ENCODE results near the gene PPP6R3.

The PPP6R3 gene

GRCh38 chr11:68509066-68509465, 48.5 kb downstream of the PPP6R3 start:
- TF ChIP-seq TAF1 (IDR thresholded peaks at IDR 0.05; ENCODE audit: borderline replicate concordance, insufficient read depth, low read length) (no peak), FOXP2 (optimal IDR thresholded peaks at IDR 0.05; ENCODE audit: borderline replicate concordance, extremely low read depth, extremely low read length, insufficient read depth) (no peak), POLR2AphosphoS5 (IDR thresholded peaks at IDR 0.05; ENCODE audit: low read depth, low read length) (no peak), REST (IDR thresholded peaks at IDR 0.05; ENCODE audit: insufficient read depth in 1 of 2, low read depth in 2 of 2, low read length in 2 of 2) (no peak), SIN3A (IDR thresholded peaks at IDR 0.05; ENCODE audit: borderline replicate concordance, insufficient read depth, low read length) (no peak)

GRCh38 chr11:68513930-68514487, 53.5 kb downstream of the PPP6R3 start:
- TF ChIP-seq TAF1 (IDR thresholded peaks at IDR 0.05; ENCODE audit: borderline replicate concordance, insufficient read depth, low read length) (no peak), REST (IDR thresholded peaks at IDR 0.05; ENCODE audit: insufficient read depth in 1 of 2, low read depth in 2 of 2, low read length in 2 of 2) (no peak), POLR2AphosphoS5 (IDR thresholded peaks at IDR 0.05; ENCODE audit: low read depth, low read length) (no peak), FOXP2 (optimal IDR thresholded peaks at IDR 0.05; ENCODE audit: borderline replicate concordance, extremely low read depth, extremely low read length, insufficient read depth) (no peak), SIN3A (IDR thresholded peaks at IDR 0.05; ENCODE audit: borderline replicate concordance, insufficient read depth, low read length) (no peak)

- no peak for TF ChIP-seq SIN3A (IDR thresholded peaks at IDR 0.05; ENCODE audit: borderline replicate concordance, insufficient read depth, low read length)
These were observed 56.7 kb downstream of the PPP6R3 start for GRCh38 chr11:68517121-68517741.

DNA sequence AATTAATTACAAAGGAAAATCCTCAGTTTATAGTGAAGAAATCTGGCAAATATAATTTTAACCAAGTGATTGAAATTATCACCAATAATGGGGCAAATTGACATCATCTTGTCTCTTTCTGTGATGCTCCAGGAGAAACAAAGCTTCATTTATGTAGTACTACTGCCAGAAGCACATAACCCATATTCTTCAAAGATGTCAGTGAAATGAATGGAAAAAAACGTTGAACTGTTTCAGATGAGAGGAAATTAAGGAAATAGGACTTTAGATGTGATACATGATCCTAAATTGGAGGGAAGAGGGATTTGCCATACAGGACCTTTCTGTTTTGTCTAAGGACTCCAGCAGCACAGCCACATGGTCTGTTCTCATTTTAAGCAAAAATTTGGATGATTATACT, 57.6 kb downstream of the PPP6R3 start:
- no peak for TF ChIP-seq SIN3A (IDR thresholded peaks at IDR 0.05; ENCODE audit: borderline replicate concordance, insufficient read depth, low read length)
- no peak for TF ChIP-seq FOXP2 (optimal IDR thresholded peaks at IDR 0.05; ENCODE audit: borderline replicate concordance, extremely low read depth, extremely low read length, insufficient read depth)
- TF ChIP-seq POLR2AphosphoS5 (IDR thresholded peaks at IDR 0.05; ENCODE audit: low read depth, low read length): no peak
- TF ChIP-seq REST (IDR thresholded peaks at IDR 0.05; ENCODE audit: insufficient read depth in 1 of 2, low read depth in 2 of 2, low read length in 2 of 2): no peak
- no peak for TF ChIP-seq TAF1 (IDR thresholded peaks at IDR 0.05; ENCODE audit: borderline replicate concordance, insufficient read depth, low read length)

- TF ChIP-seq SIN3A (IDR thresholded peaks at IDR 0.05; ENCODE audit: borderline replicate concordance, insufficient read depth, low read length): no peak
- TF ChIP-seq FOXP2 (optimal IDR thresholded peaks at IDR 0.05; ENCODE audit: borderline replicate concordance, extremely low read depth, extremely low read length, insufficient read depth): no peak
- TF ChIP-seq POLR2AphosphoS5 (IDR thresholded peaks at IDR 0.05; ENCODE audit: low read depth, low read length): no peak
- no peak for TF ChIP-seq REST (IDR thresholded peaks at IDR 0.05; ENCODE audit: insufficient read depth in 1 of 2, low read depth in 2 of 2, low read length in 2 of 2)
- no peak for TF ChIP-seq TAF1 (IDR thresholded peaks at IDR 0.05; ENCODE audit: borderline replicate concordance, insufficient read depth, low read length)
These were observed 61.6 kb downstream of the PPP6R3 start for GRCh38 chr11:68521969-68522652.
